ENCODE data around the gene XYLT1.
A peak's percentile ranks its signal among the peaks of the same experiment; 100 is the strongest.

Gene XYLT1

GRCh38 chr16:17068524-17068923, 402.2 kb downstream of the XYLT1 start:
- no peak for DNase-seq

GRCh38 chr16:17067882-17068281, 402.9 kb downstream of the XYLT1 start:
- no peak for DNase-seq

GRCh38 chr16:17063201-17064139, 407.3 kb downstream of the XYLT1 start:
- DNase-seq: no peak

GRCh38 chr16:17062676-17063075, 408.1 kb downstream of the XYLT1 start:
- DNase-seq: no peak

- no peak for DNase-seq
These were observed 409.4 kb downstream of the XYLT1 start for GRCh38 chr16:17061326-17061725.

GRCh38 chr16:17058471-17058870, 412.3 kb downstream of the XYLT1 start:
- peak; percentile 31 for DNase-seq

GRCh38 chr16:17056666-17057065, 414.1 kb downstream of the XYLT1 start:
- DNase-seq: no peak

- no peak for DNase-seq
These were observed 417.1 kb downstream of the XYLT1 start for GRCh38 chr16:17053536-17054160.
